NCI-H748 (cell line): ENCODE results near the gene NEDD9.

Source experiments
- DNase-seq: peaks from one replicate; lab custom pipeline; 2025; ENCODE audit not compliant: unreplicated experiment; lab: John Stamatoyannopoulos, UW

Gene NEDD9

GRCh38 chr6:11219400-11219834 lies 13.1 kb downstream of the NEDD9 start:
- DNase-seq: no peak

DNA sequence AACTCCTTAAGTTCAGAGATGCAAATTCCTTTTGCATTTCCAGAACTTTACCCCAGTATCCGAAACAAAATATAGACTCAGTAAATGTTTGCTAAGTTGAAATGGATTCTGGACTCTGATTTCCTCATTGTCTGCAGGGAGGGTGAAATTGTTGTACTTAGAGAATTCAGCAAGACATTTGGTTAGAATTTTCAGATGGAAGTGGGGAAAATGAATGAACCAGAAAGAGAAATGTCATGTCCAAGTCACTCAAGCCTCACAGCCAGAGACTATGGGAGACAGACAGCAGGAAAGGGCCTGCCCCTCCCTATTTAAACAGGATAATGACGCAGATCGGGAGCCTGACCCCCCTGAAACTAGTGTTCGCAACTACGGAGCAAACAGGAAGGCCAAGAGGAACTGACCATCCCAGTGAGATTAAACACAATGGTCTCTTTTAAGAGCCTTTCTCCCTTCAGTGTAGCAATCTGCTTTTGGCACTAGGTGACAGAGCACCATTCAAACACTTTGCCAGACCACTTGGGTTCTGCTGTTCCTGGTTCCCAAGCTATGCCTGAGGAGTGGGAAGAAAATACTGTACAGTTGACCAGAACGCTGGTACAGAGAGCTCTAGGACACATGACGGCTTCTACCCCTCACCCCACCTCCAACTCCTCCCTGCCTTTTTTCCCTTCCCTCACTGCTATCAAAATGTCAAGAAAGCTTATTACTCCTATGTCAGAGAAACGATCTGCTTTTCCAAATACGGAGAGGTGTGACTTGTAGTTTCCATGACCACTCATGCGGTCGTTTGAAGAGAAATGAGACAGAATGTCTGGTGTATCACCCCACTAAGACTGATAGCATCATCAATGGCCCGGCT lies 13.7 kb downstream of the NEDD9 start:
- DNase-seq: no peak

- no peak for DNase-seq
These were observed 14.4 kb downstream of the NEDD9 start for GRCh38 chr6:11218102-11218442.

GRCh38 chr6:11217360-11218101 lies 14.9 kb downstream of the NEDD9 start:
- DNase-seq: no peak

DNA sequence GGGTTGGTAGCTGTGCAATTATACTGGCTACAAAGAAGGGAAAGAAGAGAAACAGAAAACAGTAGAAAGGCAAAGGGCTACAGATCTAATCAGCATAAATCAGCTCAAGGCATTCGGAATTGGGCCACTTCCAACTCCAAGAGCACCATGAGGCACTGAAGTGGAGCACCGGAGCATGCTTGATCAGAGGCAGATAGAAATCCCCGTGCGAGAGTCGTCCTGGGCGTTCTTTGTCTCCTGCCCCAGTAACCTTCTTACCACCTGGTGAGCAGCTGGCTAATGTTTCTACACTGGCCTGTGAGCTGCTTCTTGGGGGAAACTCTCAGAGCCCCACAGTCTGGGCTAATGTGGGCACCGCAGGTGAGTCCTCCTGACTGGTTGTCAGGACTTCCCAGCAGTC lies 16.7 kb downstream of the NEDD9 start:
- no peak for DNase-seq

- no peak for DNase-seq
These were observed 17.6 kb downstream of the NEDD9 start for GRCh38 chr6:11214901-11215300.

- DNase-seq: no peak
These were observed 18.2 kb downstream of the NEDD9 start for GRCh38 chr6:11214084-11214833.

DNA sequence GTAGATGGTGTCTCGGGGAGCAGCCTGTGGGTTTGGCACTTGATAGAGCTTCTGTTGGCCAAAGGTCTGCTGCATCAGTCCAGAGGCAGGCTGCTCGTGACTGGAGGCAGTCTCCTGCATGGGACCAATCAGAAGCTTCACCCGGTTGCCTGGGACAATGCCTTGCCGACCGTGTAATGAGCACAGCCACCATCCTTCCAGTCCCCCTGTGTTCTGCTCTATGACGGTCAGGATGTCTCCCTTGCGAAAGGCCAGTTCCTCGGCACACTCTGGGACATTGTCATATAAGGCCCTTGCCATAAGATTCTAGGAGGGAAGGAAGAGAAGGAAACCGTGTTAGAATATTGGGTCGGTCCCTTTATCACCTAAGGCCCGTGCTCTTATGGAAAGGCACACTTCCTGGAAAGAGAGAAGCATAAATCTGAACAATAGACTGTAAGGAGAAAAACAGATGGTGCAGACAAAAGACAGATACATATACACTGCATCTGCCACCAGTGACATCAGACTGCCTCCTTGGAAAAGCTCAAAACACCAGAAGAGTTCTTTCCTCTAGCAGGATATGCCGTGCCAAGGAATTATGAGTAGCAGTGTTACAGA lies 18.9 kb downstream of the NEDD9 start:
- no peak for DNase-seq

- DNase-seq: no peak
These were observed 19.8 kb downstream of the NEDD9 start for GRCh38 chr6:11212664-11213063.

- DNase-seq: no peak
These were observed 21.2 kb downstream of the NEDD9 start for GRCh38 chr6:11211254-11211653.

- no peak for DNase-seq
These were observed 21.9 kb downstream of the NEDD9 start for GRCh38 chr6:11210386-11211138.

DNA sequence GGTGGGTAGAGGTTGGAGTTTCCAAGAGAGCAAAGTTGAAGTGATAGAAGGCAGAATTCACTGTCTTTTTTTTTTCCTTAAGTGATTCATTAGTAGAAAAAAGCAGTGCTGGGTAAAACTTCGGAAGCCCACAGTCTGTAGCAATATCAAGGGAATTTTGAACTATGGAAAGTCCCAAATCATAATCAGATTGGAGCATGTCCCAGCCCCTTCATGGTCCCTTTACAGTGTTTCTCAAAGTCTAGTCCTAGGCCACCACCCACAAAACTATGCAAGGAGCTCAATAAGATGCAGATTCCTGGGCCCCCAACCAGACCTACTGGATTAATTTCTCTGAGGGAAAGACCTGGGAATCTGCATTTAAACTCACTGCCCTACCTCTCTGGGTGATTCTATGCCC lies 22.6 kb downstream of the NEDD9 start:
- no peak for DNase-seq

GRCh38 chr6:11209369-11209768 lies 23.1 kb downstream of the NEDD9 start:
- DNase-seq: no peak

- DNase-seq: no peak
These were observed 23.6 kb downstream of the NEDD9 start for GRCh38 chr6:11208854-11209253.

- DNase-seq: no peak
These were observed 24.2 kb downstream of the NEDD9 start for GRCh38 chr6:11208267-11208666.

- DNase-seq: peak; percentile 21
These were observed 25.1 kb downstream of the NEDD9 start for GRCh38 chr6:11207199-11207968.

DNA sequence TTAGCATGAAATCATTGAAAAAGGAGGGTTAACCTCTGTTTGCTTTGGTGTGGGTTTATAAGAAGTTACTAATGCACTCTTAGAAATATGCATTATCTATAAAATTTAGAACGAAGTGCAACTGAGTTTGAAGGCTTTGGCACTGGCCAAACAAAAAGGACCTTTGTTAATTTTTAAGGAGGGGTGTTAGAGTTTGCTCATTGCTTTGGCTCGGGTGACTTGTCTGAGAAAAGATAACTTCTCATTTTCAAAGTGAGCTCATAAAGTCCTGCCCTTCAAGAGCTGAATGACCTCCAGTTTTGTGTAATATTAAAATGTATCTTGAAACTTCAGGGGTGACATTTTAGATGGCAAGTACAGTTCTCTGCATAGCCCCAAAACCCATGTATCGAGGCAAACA lies 25.9 kb downstream of the NEDD9 start:
- no peak for DNase-seq

DNA sequence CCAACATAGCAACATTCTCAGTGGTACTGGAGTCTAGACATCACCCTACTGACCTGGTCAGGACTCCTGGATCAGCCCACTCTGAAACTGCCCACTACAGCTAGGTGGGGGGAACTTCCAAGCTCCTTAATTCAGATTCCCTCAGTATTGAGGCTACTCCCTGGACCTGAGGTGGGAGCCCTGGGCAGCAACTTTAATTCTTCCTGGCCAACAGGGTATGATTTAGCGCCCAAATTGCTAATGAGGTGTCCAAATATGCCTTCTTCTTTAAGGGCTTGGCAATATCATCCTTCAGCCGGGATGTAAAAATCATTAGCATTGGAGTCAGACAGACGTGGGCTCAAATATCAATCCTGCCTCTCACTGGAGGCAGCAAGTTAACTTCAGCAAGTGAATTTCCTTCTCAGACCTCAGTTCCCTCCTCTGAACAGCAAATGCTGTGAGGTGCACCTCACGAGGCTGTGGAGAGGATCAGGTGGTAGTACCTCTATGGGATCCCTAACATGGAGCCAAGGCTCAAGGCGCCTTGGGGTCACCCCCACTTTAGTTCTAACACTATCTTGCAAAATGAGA lies 27.6 kb downstream of the NEDD9 start:
- DNase-seq: no peak

DNA sequence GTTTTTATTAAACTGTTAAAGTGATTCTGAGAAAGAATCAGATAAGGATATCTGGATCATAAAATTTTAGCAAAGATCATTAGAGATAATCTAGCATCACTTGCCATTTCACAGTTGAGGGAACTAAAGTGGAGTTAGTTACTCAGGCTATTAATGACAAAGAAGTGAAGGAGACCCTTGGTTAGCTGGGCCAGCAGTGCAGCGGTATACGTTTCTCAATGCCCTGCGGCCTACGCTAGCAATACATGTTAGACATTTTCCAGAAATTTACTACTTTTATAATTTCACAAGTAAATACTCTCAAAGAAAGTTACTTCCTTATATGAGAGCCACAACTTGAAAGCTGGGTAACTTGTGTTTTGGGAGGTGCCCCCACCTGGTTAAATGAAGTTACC lies 28.5 kb downstream of the NEDD9 start:
- DNase-seq: no peak
